GM12873 (cell line): ENCODE data around the gene NUMBL.

ENCODE experiments used
- TF ChIP-seq, protein P1 (sequence below): IDR thresholded peaks from 2 replicates; pipeline ENCODE4 v1.5.1; 2012; ENCODE audit warnings: low read depth, mild to moderate bottlenecking, moderate library complexity, low read length, control low read depth; ENCODE audit not compliant: insufficient read depth; ENCODE audit errors: missing control alignments

NUMBL gene

GRCh38 chr19:40639638-40639982 lies 50.8 kb downstream of the NUMBL start:
- TF ChIP-seq, protein P1, sequence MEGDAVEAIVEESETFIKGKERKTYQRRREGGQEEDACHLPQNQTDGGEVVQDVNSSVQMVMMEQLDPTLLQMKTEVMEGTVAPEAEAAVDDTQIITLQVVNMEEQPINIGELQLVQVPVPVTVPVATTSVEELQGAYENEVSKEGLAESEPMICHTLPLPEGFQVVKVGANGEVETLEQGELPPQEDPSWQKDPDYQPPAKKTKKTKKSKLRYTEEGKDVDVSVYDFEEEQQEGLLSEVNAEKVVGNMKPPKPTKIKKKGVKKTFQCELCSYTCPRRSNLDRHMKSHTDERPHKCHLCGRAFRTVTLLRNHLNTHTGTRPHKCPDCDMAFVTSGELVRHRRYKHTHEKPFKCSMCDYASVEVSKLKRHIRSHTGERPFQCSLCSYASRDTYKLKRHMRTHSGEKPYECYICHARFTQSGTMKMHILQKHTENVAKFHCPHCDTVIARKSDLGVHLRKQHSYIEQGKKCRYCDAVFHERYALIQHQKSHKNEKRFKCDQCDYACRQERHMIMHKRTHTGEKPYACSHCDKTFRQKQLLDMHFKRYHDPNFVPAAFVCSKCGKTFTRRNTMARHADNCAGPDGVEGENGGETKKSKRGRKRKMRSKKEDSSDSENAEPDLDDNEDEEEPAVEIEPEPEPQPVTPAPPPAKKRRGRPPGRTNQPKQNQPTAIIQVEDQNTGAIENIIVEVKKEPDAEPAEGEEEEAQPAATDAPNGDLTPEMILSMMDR: no peak

DNA sequence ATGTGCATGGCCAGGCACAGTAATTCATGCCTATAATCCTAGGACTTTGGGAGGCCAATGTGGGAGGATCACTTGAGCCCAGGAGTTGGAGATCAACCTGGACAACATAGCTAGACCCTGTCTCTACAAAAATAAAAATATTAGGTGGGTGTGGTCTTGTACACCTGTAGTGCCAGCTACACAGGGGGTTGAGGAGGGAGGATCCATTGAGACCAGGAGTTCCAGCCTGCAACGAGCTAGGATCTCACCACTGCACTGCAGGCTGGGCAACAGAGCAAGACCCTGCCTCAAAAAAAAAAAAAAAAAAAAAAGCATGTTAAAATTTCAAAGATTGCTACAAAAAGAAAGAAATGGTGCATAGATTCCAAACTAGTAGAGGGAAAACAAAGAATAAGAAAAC lies 52.1 kb downstream of the NUMBL start:
- TF ChIP-seq, protein P1: no peak

DNA sequence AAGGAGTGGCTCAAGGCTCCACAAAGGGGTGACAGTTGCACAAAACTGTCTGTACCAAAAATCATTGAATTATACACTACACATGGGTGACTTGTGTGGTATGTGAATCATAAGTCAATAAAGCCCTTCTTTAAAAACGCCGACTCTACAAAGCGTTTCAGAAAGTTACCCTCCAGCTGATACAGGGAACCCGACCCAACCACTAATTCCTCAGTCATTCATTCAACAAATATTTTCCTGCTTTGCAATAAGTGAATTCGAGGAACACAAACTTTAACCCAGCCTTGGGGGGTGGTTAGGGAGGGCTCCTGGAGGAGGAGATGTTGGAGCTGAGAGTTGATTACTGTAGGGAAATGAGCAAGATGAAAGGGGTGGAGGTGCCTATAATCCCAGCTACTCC lies 57.2 kb downstream of the NUMBL start:
- TF ChIP-seq, protein P1: no peak

GRCh38 chr19:40632311-40633036 lies 58.0 kb downstream of the NUMBL start:
- TF ChIP-seq, protein P1: no peak

- TF ChIP-seq, protein P1: no peak
Observed at GRCh38 chr19:40630571-40631160, 59.8 kb downstream of the NUMBL start.

GRCh38 chr19:40629346-40629745 lies 61.1 kb downstream of the NUMBL start:
- TF ChIP-seq, protein P1: no peak

DNA sequence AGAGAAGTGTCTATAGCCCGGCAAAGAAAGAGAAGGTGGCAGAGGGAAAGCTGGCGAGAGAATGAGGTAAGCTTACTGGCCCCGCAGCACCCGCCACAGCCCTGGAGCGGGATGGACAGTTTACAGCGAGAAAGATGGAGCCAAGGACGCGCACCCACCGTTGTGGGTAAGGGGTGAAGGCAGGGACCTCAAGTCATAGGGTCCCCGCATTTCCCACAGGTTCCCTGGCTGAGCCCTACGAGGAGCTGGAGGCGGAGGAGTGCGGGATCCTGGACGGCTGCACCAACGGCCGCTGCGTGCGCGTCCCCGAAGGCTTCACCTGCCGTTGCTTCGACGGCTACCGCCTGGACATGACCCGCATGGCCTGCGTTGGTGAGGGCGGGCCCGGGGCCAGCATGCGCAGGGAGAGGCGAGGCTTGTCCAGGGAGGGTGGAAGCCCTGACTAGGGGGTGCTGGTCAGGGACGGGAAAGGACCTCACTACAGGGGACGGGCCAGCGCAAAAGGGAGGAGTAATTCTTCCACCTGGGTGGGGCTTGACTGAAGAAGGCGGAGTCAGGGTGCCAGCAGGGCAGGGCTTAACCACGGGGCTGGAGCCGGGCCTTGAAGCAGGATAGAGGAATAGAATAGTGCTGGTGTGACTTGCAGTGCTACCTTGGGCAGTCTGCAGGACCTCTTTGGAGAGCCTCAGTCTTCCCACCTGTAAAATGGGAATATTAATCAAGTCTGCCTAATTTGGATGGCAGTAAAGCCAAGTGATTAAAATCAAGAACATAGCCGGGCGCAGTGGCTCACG lies 62.8 kb downstream of the NUMBL start:
- TF ChIP-seq, protein P1: no peak
